Adrenal gland (tissue), 12 donors: ENCODE measurements around the gene PCNX2. TPM values are rescaled to one million over a fixed set of nuclear protein-coding genes. Genes with fewer than 3 reads are reported as not detected.

Source experiments
- DNase-seq, 7 donors: peaks; one replicate each; pipeline ENCODE4 v3.0.0-alpha.2; 2019 to 2020
- H3K27ac ChIP-seq, 5 donors: fragments of 200-600 bp; sonication (generic) in 4 of 5; 1 replicate in 3 of 5; 2 replicates in 2 of 5; pipeline versions ENCODE4 v1.5.1 to v1.8.0; 2016 to 2020; ENCODE audit warnings: mild to moderate bottlenecking in 1 of 5
- H3K27me3 ChIP-seq: fragments of 200-600 bp; 2 replicates; pipeline ENCODE4 v1.8.0; 2021
- H3K36me3 ChIP-seq, 2 donors: fragments of 200-600 bp; replicated peaks in 1 of 2; 1 replicate in 1 of 2; 2 replicates in 1 of 2; pipeline versions ENCODE4 v1.5.1 to v1.8.0; 2018 to 2022
- H3K4me1 ChIP-seq, 2 donors: fragments of 200-600 bp; replicated peaks in 1 of 2; 1 replicate in 1 of 2; 2 replicates in 1 of 2; pipeline versions ENCODE4 v1.5.1 to v1.8.0; 2018 to 2021
- H3K4me3 ChIP-seq, 4 donors: fragments of 200-600 bp; sonication (generic) in 3 of 4; one replicate each; pipeline ENCODE4 v1.5.1; 2016 to 2018
- H3K9me3 ChIP-seq, 3 donors: fragments of 200-600 bp; sonication (generic) in 1 of 3; replicated peaks in 1 of 3; 1 replicate in 2 of 3; 2 replicates in 1 of 3; pipeline versions ENCODE4 v1.5.1 to v1.8.0; 2016 to 2021
- POLR2A ChIP-seq, 2 donors: fragments of 450-650 bp; IDR thresholded peaks; one replicate each; pipeline ENCODE4 v1.6.1; 2017; ENCODE audit warnings: antibody characterized with exemption in 2 of 2, mild to moderate bottlenecking in 2 of 2, moderate library complexity in 1 of 2
- WGBS, 4 donors: extraction: QIAGEN DNeasy Blood & Tissue Kit in 2 of 4; methylation state at CpG; one replicate each; pipeline versions ENCODE4 v1.1.5 to v1.1.7; 2013 to 2017; 5-methylcytosine and 5-hydroxymethylcytosine counted together
- intact Hi-C, 2 donors: fragments of 100-400 bp; cut with DNase I; formaldehyde crosslinking; loops; one replicate each; pipeline versions ENCODE4 v1.14.1 to v1.15.0; 2022 to 2023
- polyA plus RNA-seq, 3 donors: library from polyadenylated mRNA; stranded (reverse); fragments of 200-250 nt in 2 of 3; fragments of 350-450 nt in 1 of 3; fragmentation: Illumina TruSeq in 1 of 3; extraction: RNeasy Lipid Tissue Mini Kit (QIAGEN cat#74804) in 1 of 3; gene quantifications; one replicate each; pipeline ENCODE4 v1.2.3, GENCODE V29; 2013 to 2014
- total RNA-seq, 9 donors: library from RNA; depleted of rRNA in 4 of 9; stranded (reverse); fragments of >200 nt in 4 of 9; fragments of 120-200 nt in 1 of 9; fragmentation: NEBNext Ultra II Directional in 1 of 9; extraction: Animal tissue kit (Norgen Biotek cat#: 25700) in 1 of 9; gene quantifications; one replicate each; pipeline versions ENCODE4 v1.1.0 to v1.2.4, GENCODE V29; 2013 to 2023
- TF ChIP-seq, protein P1 (sequence below), 6 experiments: fragments of 450-650 bp in 4 of 6; fragments of 200-600 bp in 2 of 6; sonication (generic) in 1 of 6; IDR thresholded peaks; 1 replicate in 5 of 6; 2 replicates in 1 of 6; pipeline versions ENCODE4 v1.5.1 to v1.8.0; 2016 to 2021; ENCODE audit warnings: antibody characterized with exemption in 6 of 6, mild to moderate bottlenecking in 2 of 6, moderate library complexity in 1 of 6
- donor health status: healthy with polysubstance abuse.
- donor health status: Bipolar disorder and iron deficiency.
- donor health status: DM: yes; HTN: yes; CAD: no.
- donor health status: DM: no; HTN: no; CAD: no.
- donor health status: DM: no; HTN: no; CAD: no.
- donor health status: DM: yes; HTN: yes; CAD: no.

PCNX2 gene
- total and polyA plus RNA-seq, 12 donors = 2.2 to 14.5 (median 5.5) TPM

DNA sequence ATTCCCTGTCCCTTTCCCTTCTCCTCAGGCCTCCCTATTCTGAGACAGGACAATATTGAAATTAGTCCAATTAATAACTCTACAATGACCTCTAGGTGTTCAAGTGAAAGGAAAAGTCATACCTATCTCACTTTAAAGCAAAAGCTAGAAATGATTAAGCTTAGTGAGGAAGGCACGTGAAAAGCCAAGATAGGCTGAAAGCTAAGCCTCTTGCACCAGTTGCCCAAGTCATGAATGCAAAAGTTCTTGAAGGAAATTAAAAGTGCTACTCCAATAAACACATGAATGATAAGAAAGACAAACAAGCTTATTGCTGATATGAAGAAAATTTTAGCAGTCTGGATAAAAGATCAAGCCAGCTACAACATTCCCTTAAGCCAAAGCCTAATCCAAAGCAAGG is 28.2 kb upstream of the PCNX2 start:
- TF ChIP-seq, protein P1, sequence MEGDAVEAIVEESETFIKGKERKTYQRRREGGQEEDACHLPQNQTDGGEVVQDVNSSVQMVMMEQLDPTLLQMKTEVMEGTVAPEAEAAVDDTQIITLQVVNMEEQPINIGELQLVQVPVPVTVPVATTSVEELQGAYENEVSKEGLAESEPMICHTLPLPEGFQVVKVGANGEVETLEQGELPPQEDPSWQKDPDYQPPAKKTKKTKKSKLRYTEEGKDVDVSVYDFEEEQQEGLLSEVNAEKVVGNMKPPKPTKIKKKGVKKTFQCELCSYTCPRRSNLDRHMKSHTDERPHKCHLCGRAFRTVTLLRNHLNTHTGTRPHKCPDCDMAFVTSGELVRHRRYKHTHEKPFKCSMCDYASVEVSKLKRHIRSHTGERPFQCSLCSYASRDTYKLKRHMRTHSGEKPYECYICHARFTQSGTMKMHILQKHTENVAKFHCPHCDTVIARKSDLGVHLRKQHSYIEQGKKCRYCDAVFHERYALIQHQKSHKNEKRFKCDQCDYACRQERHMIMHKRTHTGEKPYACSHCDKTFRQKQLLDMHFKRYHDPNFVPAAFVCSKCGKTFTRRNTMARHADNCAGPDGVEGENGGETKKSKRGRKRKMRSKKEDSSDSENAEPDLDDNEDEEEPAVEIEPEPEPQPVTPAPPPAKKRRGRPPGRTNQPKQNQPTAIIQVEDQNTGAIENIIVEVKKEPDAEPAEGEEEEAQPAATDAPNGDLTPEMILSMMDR (IDR thresholded peaks at IDR 0.05) = no peak
- TF ChIP-seq POLR2A (IDR thresholded peaks at IDR 0.05) = no peak
- Histone ChIP-seq H3K27me3 (no peaks in the 10 kb centered on the region), H3K36me3 (no peaks in the 10 kb centered on the region), H3K4me1 (peaks cover 0 to 4% of the 10 kb centered on the region in 2 donors), H3K9me3 (no peaks in the 10 kb centered on the region), H3K4me3 (no peak overlapping the region), H3K27ac (no peak overlapping the region)
- 89 to 97% (median 92%) methylated on average over 1 of the region's 1 CpG for WGBS, 4 donors
- intact Hi-C loops = no loop called here
- no peak for DNase-seq

DNA sequence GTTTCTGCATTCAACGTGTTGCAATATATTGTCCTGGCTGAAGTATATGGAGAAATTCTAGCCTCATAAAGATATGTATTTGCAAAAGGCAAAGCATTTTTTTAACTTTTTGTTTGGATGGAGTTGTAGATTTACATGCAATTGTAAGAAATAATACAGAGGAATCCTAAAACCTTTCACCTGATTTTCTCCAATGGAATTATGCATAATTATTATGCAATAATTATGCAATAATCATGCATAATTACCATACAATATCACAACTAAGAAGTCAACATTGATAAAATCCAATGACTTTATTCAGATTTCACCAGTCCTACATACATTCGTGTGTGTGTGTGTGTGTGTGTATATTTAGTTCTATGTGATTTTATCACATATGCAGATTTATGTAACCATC is 24.5 kb upstream of the PCNX2 start:
- Histone ChIP-seq H3K27ac (no peak overlapping the region), H3K4me1 (peaks cover under 1 to 11% of the 10 kb centered on the region in 2 donors), H3K27me3 (no peaks in the 10 kb centered on the region), H3K4me3 (no peak overlapping the region), H3K9me3 (no peaks in the 10 kb centered on the region), H3K36me3 (no peaks in the 10 kb centered on the region)
- TF ChIP-seq POLR2A (IDR thresholded peaks at IDR 0.05) = no peak
- TF ChIP-seq, protein P1 (IDR thresholded peaks at IDR 0.05) = no peak
- 74 to 87% (median 81%) methylated on average over 2 of the region's 2 CpGs for WGBS, 4 donors
- intact Hi-C loops = no loop called here
- DNase-seq = no peak

- TF ChIP-seq, protein P1 (IDR thresholded peaks at IDR 0.05) = no peak
- Histone ChIP-seq H3K27ac (no peak overlapping the region), H3K4me3 (no peak overlapping the region), H3K27me3 (no peaks in the 10 kb centered on the region), H3K9me3 (no peaks in the 10 kb centered on the region), H3K4me1 (peaks cover 3 to 14% of the 10 kb centered on the region in 2 donors), H3K36me3 (no peaks in the 10 kb centered on the region)
- DNase-seq = no peak
- intact Hi-C loops = no loop called here
- 83 to 85% (median 84%) methylated on average over 5 to 6 of the region's 6 CpGs for WGBS, 4 donors
Measured at GRCh38 chr1:233319272-233319671, 23.7 kb upstream of the PCNX2 start.

DNA sequence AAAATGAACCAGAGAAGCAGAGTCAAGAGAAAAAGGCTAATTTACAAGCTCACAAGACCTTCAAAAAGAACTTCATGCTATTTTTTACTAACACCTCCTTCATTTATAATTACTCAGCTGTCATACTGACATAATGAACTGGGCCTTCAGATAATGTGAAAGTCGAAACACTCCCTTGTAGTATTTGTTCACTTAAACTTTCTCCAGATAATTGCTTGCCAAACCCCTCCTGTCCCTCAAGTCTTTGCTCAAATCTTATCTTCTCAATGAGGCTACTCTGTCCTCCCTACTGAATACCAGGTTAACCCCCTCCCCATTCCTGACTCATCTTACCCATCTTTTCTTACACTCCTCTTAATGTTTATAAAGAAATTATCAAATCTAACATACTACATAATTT is 20.9 kb upstream of the PCNX2 start:
- H3K4me3 ChIP-seq = no peak overlapping the region
- no peaks in the 10 kb centered on the region for H3K27me3 ChIP-seq
- H3K36me3 ChIP-seq = no peaks in the 10 kb centered on the region
- TF ChIP-seq POLR2A (IDR thresholded peaks at IDR 0.05) = no peak
- TF ChIP-seq, protein P1 (IDR thresholded peaks at IDR 0.05) = no peak
- no peak for DNase-seq
- H3K4me1 ChIP-seq = peaks cover 3 to 14% of the 10 kb centered on the region in 2 donors
- H3K9me3 ChIP-seq = no peaks in the 10 kb centered on the region
- 44 to 55% (median 47%) methylated on average over 1 of the region's 1 CpG for WGBS, 4 donors
- intact Hi-C loops = no loop called here
- H3K27ac ChIP-seq = peak overlapping the region in 2 of 5 donors; percentile 14 to 18
